ENCODE data around the gene FBXO42.

DNA sequence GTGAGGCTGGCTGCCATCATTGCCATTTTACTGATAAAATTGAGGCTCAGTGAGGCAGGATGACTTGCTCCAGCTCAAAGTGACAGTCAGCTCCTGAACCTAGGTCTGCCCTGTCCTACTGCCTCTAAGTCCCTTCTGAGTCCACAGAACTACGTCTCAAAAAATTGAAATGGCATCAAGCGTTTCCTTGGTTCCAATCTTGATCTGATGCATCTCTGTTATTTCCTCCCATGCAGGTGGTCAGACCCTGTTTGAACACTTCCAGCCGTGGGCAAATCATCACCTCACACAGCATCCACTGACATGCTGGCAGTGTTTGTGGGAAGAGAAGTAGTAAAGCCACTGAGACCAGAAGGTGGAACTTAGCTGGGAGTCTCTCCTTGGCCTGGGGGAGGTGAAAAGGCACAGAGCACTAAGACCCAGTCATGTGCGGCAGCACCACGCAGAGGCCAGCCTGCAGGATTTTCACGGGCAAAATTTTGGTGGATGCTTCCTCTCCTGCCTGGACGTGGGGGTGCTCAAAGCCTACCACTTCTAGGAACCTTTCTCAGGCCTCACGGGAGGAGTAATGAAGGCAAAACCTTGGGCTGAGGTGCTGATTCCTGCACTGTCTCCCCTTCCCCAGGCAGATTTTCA lies 107.5 kb downstream of the FBXO42 start:
- TF ChIP-seq, protein P1, sequence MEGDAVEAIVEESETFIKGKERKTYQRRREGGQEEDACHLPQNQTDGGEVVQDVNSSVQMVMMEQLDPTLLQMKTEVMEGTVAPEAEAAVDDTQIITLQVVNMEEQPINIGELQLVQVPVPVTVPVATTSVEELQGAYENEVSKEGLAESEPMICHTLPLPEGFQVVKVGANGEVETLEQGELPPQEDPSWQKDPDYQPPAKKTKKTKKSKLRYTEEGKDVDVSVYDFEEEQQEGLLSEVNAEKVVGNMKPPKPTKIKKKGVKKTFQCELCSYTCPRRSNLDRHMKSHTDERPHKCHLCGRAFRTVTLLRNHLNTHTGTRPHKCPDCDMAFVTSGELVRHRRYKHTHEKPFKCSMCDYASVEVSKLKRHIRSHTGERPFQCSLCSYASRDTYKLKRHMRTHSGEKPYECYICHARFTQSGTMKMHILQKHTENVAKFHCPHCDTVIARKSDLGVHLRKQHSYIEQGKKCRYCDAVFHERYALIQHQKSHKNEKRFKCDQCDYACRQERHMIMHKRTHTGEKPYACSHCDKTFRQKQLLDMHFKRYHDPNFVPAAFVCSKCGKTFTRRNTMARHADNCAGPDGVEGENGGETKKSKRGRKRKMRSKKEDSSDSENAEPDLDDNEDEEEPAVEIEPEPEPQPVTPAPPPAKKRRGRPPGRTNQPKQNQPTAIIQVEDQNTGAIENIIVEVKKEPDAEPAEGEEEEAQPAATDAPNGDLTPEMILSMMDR (IDR thresholded peaks at IDR 0.05; ENCODE audit: low read length), result no peak
- no peak for TF ChIP-seq EZH2 (IDR thresholded peaks at IDR 0.05; ENCODE audit: borderline replicate concordance, low read length)

Data from OCI-LY1 (cell line).